ENCODE results near the gene SVIL. TPM values are rescaled to one million over a fixed set of nuclear protein-coding genes. Genes with fewer than 3 reads are reported as not detected.
"Not testable (repeated sequence)": the region's sequence is repeated elsewhere in the genome, so short reads cannot be mapped to it uniquely, and the experiment has no call there.

Gene SVIL
- polyA plus RNA-seq, 3 donors, result 5.7 to 34.6 (median 16.2) TPM

GRCh38 chr10:29628311-29628710, 6.5 kb downstream of the SVIL start:
- WGBS, 3 donors, result 62 to 82% (median 81%) methylated on average over 5 of the region's 5 CpGs
- H3K27ac ChIP-seq (ENCODE audit: low read depth, low read length), result no peak overlapping the region

GRCh38 chr10:29627201-29628132, 7.3 kb downstream of the SVIL start:
- H3K27ac ChIP-seq (ENCODE audit: low read depth, low read length), result no peak overlapping the region
- 72 to 77% (median 73%) methylated on average over 7 of the region's 7 CpGs for whole genome bisulfite sequencing, 3 donors

- not testable (repeated sequence) for H3K27ac ChIP-seq (ENCODE audit: low read depth, low read length)
- whole genome bisulfite sequencing, 3 donors, result 93 to 98% (median 95%) methylated on average over 6 of the region's 6 CpGs
Measured at GRCh38 chr10:29624357-29624756, 10.4 kb downstream of the SVIL start.

GRCh38 chr10:29623797-29624196, 11.0 kb downstream of the SVIL start:
- WGBS, 3 donors, result 80 to 93% (median 89%) methylated on average over 4 of the region's 4 CpGs
- no peak overlapping the region for H3K27ac ChIP-seq (ENCODE audit: low read depth, low read length)

GRCh38 chr10:29622382-29622922, 12.3 kb downstream of the SVIL start:
- WGBS, 3 donors, result 58 to 85% (median 84%) methylated on average over 14 of the region's 14 CpGs
- H3K27ac ChIP-seq (ENCODE audit: low read depth, low read length), result no peak overlapping the region

- 57 to 73% (median 70%) methylated on average over 7 of the region's 7 CpGs for WGBS, 3 donors
- no peak overlapping the region for H3K27ac ChIP-seq (ENCODE audit: low read depth, low read length)
Measured at GRCh38 chr10:29621161-29621560, 13.6 kb downstream of the SVIL start.

- H3K27ac ChIP-seq (ENCODE audit: low read depth, low read length), result no peak overlapping the region
- WGBS, 3 donors, result 86 to 90% (median 87%) methylated on average over 5 of the region's 5 CpGs
Measured at GRCh38 chr10:29620112-29620690, 14.6 kb downstream of the SVIL start.

GRCh38 chr10:29619241-29619669, 15.5 kb downstream of the SVIL start:
- WGBS, 3 donors, result 46 to 64% (median 51%) methylated on average over 5 of the region's 5 CpGs
- H3K27ac ChIP-seq (ENCODE audit: low read depth, low read length), result no peak overlapping the region

GRCh38 chr10:29618341-29619171, 16.2 kb downstream of the SVIL start:
- WGBS, 3 donors, result 70 to 85% (median 80%) methylated on average over 14 of the region's 14 CpGs
- no peak overlapping the region for H3K27ac ChIP-seq (ENCODE audit: low read depth, low read length)

GRCh38 chr10:29617880-29618340, 16.9 kb downstream of the SVIL start:
- H3K27ac ChIP-seq (ENCODE audit: low read depth, low read length), result no peak overlapping the region
- 61 to 73% (median 68%) methylated on average over 8 of the region's 8 CpGs for WGBS, 3 donors

GRCh38 chr10:29616542-29616941, 18.2 kb downstream of the SVIL start:
- 94 to 98% (median 97%) methylated on average over 6 of the region's 6 CpGs for WGBS, 3 donors
- no peak overlapping the region for H3K27ac ChIP-seq (ENCODE audit: low read depth, low read length)

- H3K27ac ChIP-seq (ENCODE audit: low read depth, low read length), result no peak overlapping the region
- 78 to 86% (median 82%) methylated on average over 2 of the region's 2 CpGs for WGBS, 3 donors
Measured at GRCh38 chr10:29615195-29615594, 19.6 kb downstream of the SVIL start.

GRCh38 chr10:29614289-29614688, 20.5 kb downstream of the SVIL start:
- not testable (repeated sequence) for H3K27ac ChIP-seq (ENCODE audit: low read depth, low read length)
- WGBS, 3 donors, result 83 to 98% (median 96%) methylated on average over 1 of the region's 1 CpG

- WGBS, 3 donors, result 95 to 98% (median 97%) methylated on average over 4 of the region's 4 CpGs
- no peak overlapping the region for H3K27ac ChIP-seq (ENCODE audit: low read depth, low read length)
Measured at GRCh38 chr10:29613791-29614190, 21.0 kb downstream of the SVIL start.

GRCh38 chr10:29613196-29613595, 21.6 kb downstream of the SVIL start:
- WGBS, 3 donors, result 84 to 96% (median 88%) methylated on average over 6 of the region's 6 CpGs
- H3K27ac ChIP-seq (ENCODE audit: low read depth, low read length), result no peak overlapping the region

GRCh38 chr10:29612657-29613056, 22.1 kb downstream of the SVIL start:
- no peak overlapping the region for H3K27ac ChIP-seq (ENCODE audit: low read depth, low read length)
- WGBS, 3 donors, result 75 to 88% (median 80%) methylated on average over 8 of the region's 8 CpGs

- no peak overlapping the region for H3K27ac ChIP-seq (ENCODE audit: low read depth, low read length)
- WGBS, 3 donors, result 68 to 79% (median 69%) methylated on average over 6 of the region's 6 CpGs
Measured at GRCh38 chr10:29611781-29612381, 22.9 kb downstream of the SVIL start.
